Glutamatergic neuron (in vitro differentiated cells): Measurements from ENCODE around the gene NELFB. TPM values are rescaled to one million over a fixed set of nuclear protein-coding genes. Genes with fewer than 3 reads are reported as not detected.

ENCODE experiments used
- DNase-seq: peaks from one replicate; pipeline ENCODE4 v3.0.0; 2022
- H3K27ac Mint-ChIP-seq: one replicate; pipeline ENCODE4 v1.8.0; 2020; ENCODE audit warnings: mild to moderate bottlenecking, mixed read lengths, inconsistent platforms; ENCODE audit not compliant: unreplicated experiment
- H3K27me3 Mint-ChIP-seq: one replicate; pipeline ENCODE4 v1.8.0; 2020; ENCODE audit warnings: mild to moderate bottlenecking, moderate library complexity, mixed read lengths, inconsistent platforms; ENCODE audit not compliant: unreplicated experiment
- H3K36me3 Mint-ChIP-seq: one replicate; pipeline ENCODE4 v1.8.0; 2020; ENCODE audit warnings: mild to moderate bottlenecking, mixed read lengths, inconsistent platforms; ENCODE audit not compliant: unreplicated experiment
- H3K4me1 Mint-ChIP-seq: one replicate; pipeline ENCODE4 v1.8.0; 2020; ENCODE audit warnings: mild to moderate bottlenecking, low read depth, mixed read lengths, inconsistent platforms; ENCODE audit not compliant: unreplicated experiment
- H3K4me3 Mint-ChIP-seq: one replicate; pipeline ENCODE4 v1.8.0; 2020; ENCODE audit warnings: mild to moderate bottlenecking, mixed read lengths, inconsistent platforms; ENCODE audit not compliant: unreplicated experiment
- H3K9me3 Mint-ChIP-seq: one replicate; pipeline ENCODE4 v1.8.0; 2020; ENCODE audit warnings: mild to moderate bottlenecking, moderate library complexity, mixed read lengths, inconsistent platforms; ENCODE audit not compliant: unreplicated experiment
- CTCF ChIP-seq: fragments of 200-600 bp; sonication (generic); IDR thresholded peaks from one replicate; pipeline ENCODE4 v1.5.0; 2021; ENCODE audit not compliant: partially characterized antibody, unreplicated experiment
- total RNA-seq: library from RNA; stranded (reverse); fragmentation: NEBNext Ultra II Directional; extraction: Animal tissue kit (Norgen Biotek cat#: 25700); gene quantifications from one replicate; pipeline ENCODE4 v1.2.1, GENCODE V29; 2021; ENCODE audit not compliant: unreplicated experiment

Gene NELFB
- total RNA-seq, 1 donor from 2014 or later: 48.5 TPM

DNA sequence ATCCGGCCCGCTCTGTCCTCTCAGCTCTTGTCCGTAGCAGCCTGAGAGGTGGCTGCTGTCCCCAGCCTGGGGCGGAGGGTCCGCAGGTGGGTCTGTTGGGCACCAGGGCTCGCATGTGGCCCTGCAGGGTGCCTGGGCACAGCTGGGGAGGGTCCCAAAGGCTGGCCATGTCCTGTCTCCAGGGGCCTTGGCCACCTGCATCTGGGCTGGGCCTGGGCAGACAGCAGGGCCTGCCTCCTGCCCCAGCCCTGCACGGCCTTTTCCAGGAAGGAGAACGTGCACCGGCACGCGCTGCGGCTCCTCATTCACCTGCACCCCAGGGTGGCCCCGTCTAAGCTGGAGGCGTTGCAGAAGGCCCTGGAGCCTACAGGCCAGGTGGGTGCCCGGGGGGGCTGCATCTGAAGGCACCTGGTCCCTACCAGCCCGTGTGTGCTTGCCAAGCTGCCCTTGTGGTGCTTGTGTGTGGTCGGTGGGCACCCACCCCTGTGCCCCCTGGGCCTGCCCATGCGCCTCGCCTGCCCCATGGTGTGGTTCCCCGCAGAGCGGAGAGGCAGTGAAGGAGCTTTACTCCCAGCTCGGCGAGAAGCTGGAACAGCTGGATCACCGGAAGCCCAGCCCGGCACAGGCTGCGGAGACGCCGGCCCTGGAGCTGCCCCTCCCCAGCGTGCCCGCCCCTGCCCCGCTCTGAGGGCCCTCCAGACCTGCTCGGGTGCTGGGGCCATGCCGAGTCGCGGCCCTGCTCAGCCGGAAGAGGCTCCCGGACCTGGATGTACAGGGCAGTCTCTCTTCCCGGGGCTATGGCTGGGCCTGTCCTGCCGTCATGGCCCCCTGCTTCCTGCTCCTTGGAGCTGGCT is 17.3 kb downstream of the NELFB start:
- Mint-ChIP-seq H3K27me3 (peaks cover 9% of the 10 kb centered on the region), H3K4me3 (no peak overlapping the region), H3K4me1 (peaks cover 17% of the 10 kb centered on the region), H3K36me3 (no peaks in the 10 kb centered on the region), H3K9me3 (peaks cover 10% of the 10 kb centered on the region), H3K27ac (no peak overlapping the region)
- DNase-seq: no peak
- no peak for TF ChIP-seq CTCF

DNA sequence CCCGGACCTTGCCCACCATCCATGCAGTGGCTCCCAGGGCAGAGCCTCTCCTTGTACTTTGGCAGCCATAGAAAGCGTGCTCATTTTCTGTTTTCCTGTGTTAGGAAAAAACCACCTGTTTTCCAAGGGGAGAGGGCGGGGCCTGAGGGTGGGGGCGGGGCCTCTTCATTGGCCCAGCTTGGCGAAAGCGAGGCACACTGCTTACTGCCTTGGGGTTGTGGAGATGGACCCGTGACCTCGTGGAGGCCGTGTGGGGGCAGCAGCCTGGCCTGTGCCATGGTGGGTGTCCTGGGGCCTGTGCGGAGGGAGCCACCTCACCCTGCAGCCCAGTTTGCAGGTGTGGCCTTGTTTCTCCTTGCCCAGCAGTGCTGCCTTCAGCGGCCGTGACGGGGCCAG is 18.0 kb downstream of the NELFB start:
- no peak overlapping the region for H3K27ac Mint-ChIP-seq
- H3K36me3 Mint-ChIP-seq: no peaks in the 10 kb centered on the region

GRCh38 chr9:137273611-137274320 is 18.6 kb downstream of the NELFB start:
- no peak overlapping the region for H3K27ac Mint-ChIP-seq
- DNase-seq: no peak
- peaks cover 17% of the 10 kb centered on the region for H3K4me1 Mint-ChIP-seq

More for the DNA sequence above, 18.0 kb downstream of the NELFB start:
- H3K9me3 Mint-ChIP-seq: peaks cover 8% of the 10 kb centered on the region
- peaks cover 11% of the 10 kb centered on the region for H3K27me3 Mint-ChIP-seq
- peaks cover 17% of the 10 kb centered on the region for H3K4me1 Mint-ChIP-seq
- TF ChIP-seq CTCF: no peak
- H3K4me3 Mint-ChIP-seq: no peak overlapping the region
- no peak for DNase-seq

GRCh38 chr9:137275203-137275587 is 20.1 kb downstream of the NELFB start:
- H3K27ac Mint-ChIP-seq: no peak overlapping the region
- peaks cover 17% of the 10 kb centered on the region for H3K4me1 Mint-ChIP-seq
- TF ChIP-seq CTCF: no peak
- no peaks in the 10 kb centered on the region for H3K36me3 Mint-ChIP-seq
- H3K4me3 Mint-ChIP-seq: no peak overlapping the region
- H3K27me3 Mint-ChIP-seq: peaks cover 8% of the 10 kb centered on the region
- H3K9me3 Mint-ChIP-seq: peaks cover 6% of the 10 kb centered on the region
- no peak for DNase-seq

More at GRCh38 chr9:137273611-137274320, 18.6 kb downstream of the NELFB start:
- no peak overlapping the region for H3K4me3 Mint-ChIP-seq
- no peak for TF ChIP-seq CTCF
- peaks cover 6% of the 10 kb centered on the region for H3K9me3 Mint-ChIP-seq
- no peaks in the 10 kb centered on the region for H3K36me3 Mint-ChIP-seq
- peaks cover 8% of the 10 kb centered on the region for H3K27me3 Mint-ChIP-seq
